ENCODE data around the gene HMGN1.

HMGN1 gene

GRCh38 chr21:39350094-39351005, 1.5 kb upstream of the HMGN1 start:
- no peaks in the 10 kb centered on the region for H3K9me3 Mint-ChIP-seq
- H3K27me3 Mint-ChIP-seq = peaks cover 12 to 15% of the 10 kb centered on the region in 2 donors
- peaks cover 13 to 15% of the 10 kb centered on the region in 2 donors for H3K36me3 Mint-ChIP-seq
- peak overlapping the region; percentile 99 for H3K4me3 Mint-ChIP-seq
- DNase-seq = no peak
- peaks cover 16 to 35% of the 10 kb centered on the region in 2 donors for H3K4me1 Mint-ChIP-seq
- ATAC-seq (replicated peaks) = no peak
- peak overlapping the region; percentile 99 for H3K27ac Mint-ChIP-seq

GRCh38 chr21:39349211-39350093, 564 bp upstream of the HMGN1 start:
- Mint-ChIP-seq H3K27ac (peak overlapping the region; percentile 99), H3K4me3 (peak overlapping the region; percentile 99), H3K4me1 (peaks cover 20 to 41% of the 10 kb centered on the region in 2 donors), H3K9me3 (no peaks in the 10 kb centered on the region), H3K27me3 (peaks cover 4 to 6% of the 10 kb centered on the region in 2 donors), H3K36me3 (peaks cover 18 to 20% of the 10 kb centered on the region in 2 donors)
- peak; percentile 86 to 90 for ATAC-seq (replicated peaks)
- peak; percentile 96 for DNase-seq

GRCh38 chr21:39348040-39348354, 891 bp downstream of the HMGN1 start:
- Mint-ChIP-seq H3K9me3 (no peaks in the 10 kb centered on the region), H3K27me3 (no peaks in the 10 kb centered on the region), H3K36me3 (peaks cover 23 to 25% of the 10 kb centered on the region in 2 donors), H3K4me3 (peak overlapping the region; percentile 87 to 88), H3K27ac (peak overlapping the region; percentile 92), H3K4me1 (peaks cover 23 to 41% of the 10 kb centered on the region in 2 donors)
- DNase-seq (no peak), ATAC-seq (replicated peaks) (peak; percentile 2 to 10)

GRCh38 chr21:39347537-39347936, 1.4 kb downstream of the HMGN1 start:
- ATAC-seq (replicated peaks) = no peak
- H3K27ac Mint-ChIP-seq = peak overlapping the region; percentile 5
- no peaks in the 10 kb centered on the region for H3K9me3 Mint-ChIP-seq
- no peak for DNase-seq
- peaks cover 23 to 26% of the 10 kb centered on the region in 2 donors for H3K36me3 Mint-ChIP-seq
- no peaks in the 10 kb centered on the region for H3K27me3 Mint-ChIP-seq
- H3K4me3 Mint-ChIP-seq = peak overlapping the region; percentile 71 to 88
- peaks cover 23 to 41% of the 10 kb centered on the region in 2 donors for H3K4me1 Mint-ChIP-seq

GRCh38 chr21:39346671-39347331, 2.1 kb downstream of the HMGN1 start:
- Mint-ChIP-seq H3K27ac (no peak overlapping the region), H3K4me1 (peaks cover 23 to 41% of the 10 kb centered on the region in 2 donors), H3K36me3 (peaks cover 24 to 29% of the 10 kb centered on the region in 2 donors)

GRCh38 chr21:39346206-39346605, 2.7 kb downstream of the HMGN1 start:
- peaks cover 23 to 41% of the 10 kb centered on the region in 2 donors for H3K4me1 Mint-ChIP-seq

More at GRCh38 chr21:39346671-39347331, 2.1 kb downstream of the HMGN1 start:
- ATAC-seq (replicated peaks) (no peak), DNase-seq (no peak)
- Mint-ChIP-seq H3K9me3 (no peaks in the 10 kb centered on the region), H3K27me3 (no peaks in the 10 kb centered on the region), H3K4me3 (peak overlapping the region; percentile 47 to 67)

GRCh38 chr21:39345440-39345839, 3.4 kb downstream of the HMGN1 start:
- Mint-ChIP-seq H3K27ac (no peak overlapping the region), H3K9me3 (no peaks in the 10 kb centered on the region), H3K4me1 (peaks cover 23 to 39% of the 10 kb centered on the region in 2 donors), H3K4me3 (peak overlapping the region in 1 of 2 donors; percentile 13), H3K27me3 (no peaks in the 10 kb centered on the region), H3K36me3 (peaks cover 28 to 37% of the 10 kb centered on the region in 2 donors)
- ATAC-seq (replicated peaks) (no peak), DNase-seq (no peak)

More at GRCh38 chr21:39346206-39346605, 2.7 kb downstream of the HMGN1 start:
- no peak overlapping the region for H3K27ac Mint-ChIP-seq
- H3K36me3 Mint-ChIP-seq = peaks cover 25 to 34% of the 10 kb centered on the region in 2 donors
- H3K9me3 Mint-ChIP-seq = no peaks in the 10 kb centered on the region
- ATAC-seq (replicated peaks) (no peak), DNase-seq (no peak)
- no peaks in the 10 kb centered on the region for H3K27me3 Mint-ChIP-seq
- peak overlapping the region in 1 of 2 donors; percentile 47 for H3K4me3 Mint-ChIP-seq

GRCh38 chr21:39344848-39345247, 4.0 kb downstream of the HMGN1 start:
- peaks cover 20 to 34% of the 10 kb centered on the region in 2 donors for H3K4me1 Mint-ChIP-seq
- H3K36me3 Mint-ChIP-seq = peaks cover 28 to 37% of the 10 kb centered on the region in 2 donors
- no peak for ATAC-seq (replicated peaks)
- no peak for DNase-seq
- no peak overlapping the region for H3K4me3 Mint-ChIP-seq
- H3K27me3 Mint-ChIP-seq = no peaks in the 10 kb centered on the region
- no peak overlapping the region for H3K27ac Mint-ChIP-seq
- H3K9me3 Mint-ChIP-seq = no peaks in the 10 kb centered on the region

- ATAC-seq (replicated peaks) (no peak), DNase-seq (no peak)
- Mint-ChIP-seq H3K9me3 (no peaks in the 10 kb centered on the region), H3K27ac (no peak overlapping the region), H3K27me3 (no peaks in the 10 kb centered on the region), H3K4me1 (peaks cover 15 to 18% of the 10 kb centered on the region in 2 donors), H3K4me3 (no peak overlapping the region), H3K36me3 (peaks cover 22 to 27% of the 10 kb centered on the region in 2 donors)
These were observed 7.5 kb downstream of the HMGN1 start for GRCh38 chr21:39341249-39341923.

- Mint-ChIP-seq H3K4me3 (no peak overlapping the region), H3K36me3 (peaks cover 18 to 26% of the 10 kb centered on the region in 2 donors), H3K27me3 (no peaks in the 10 kb centered on the region), H3K9me3 (no peaks in the 10 kb centered on the region), H3K4me1 (peaks cover 14% of the 10 kb centered on the region in 2 donors), H3K27ac (no peak overlapping the region)
- DNase-seq (no peak), ATAC-seq (replicated peaks) (no peak)
These were observed 8.2 kb downstream of the HMGN1 start for GRCh38 chr21:39340687-39341086.

GRCh38 chr21:39339231-39339630, 9.7 kb downstream of the HMGN1 start:
- no peak for ATAC-seq (replicated peaks)
- Mint-ChIP-seq H3K4me3 (no peak overlapping the region), H3K4me1 (peaks cover 4 to 7% of the 10 kb centered on the region in 2 donors), H3K9me3 (no peaks in the 10 kb centered on the region), H3K36me3 (peaks cover 11 to 17% of the 10 kb centered on the region in 2 donors), H3K27ac (no peak overlapping the region), H3K27me3 (no peaks in the 10 kb centered on the region)
- no peak for DNase-seq

- peaks cover 3 to 4% of the 10 kb centered on the region in 2 donors for H3K4me1 Mint-ChIP-seq
These were observed 12.4 kb downstream of the HMGN1 start for GRCh38 chr21:39336457-39337008.

GRCh38 chr21:39334611-39335010, 14.3 kb downstream of the HMGN1 start:
- ATAC-seq (replicated peaks) (no peak), DNase-seq (no peak)
- no peaks in the 10 kb centered on the region for H3K36me3 Mint-ChIP-seq
- H3K4me3 Mint-ChIP-seq = no peak overlapping the region
- peaks cover 3 to 4% of the 10 kb centered on the region in 2 donors for H3K4me1 Mint-ChIP-seq
- H3K27ac Mint-ChIP-seq = no peak overlapping the region
- H3K27me3 Mint-ChIP-seq = peaks cover 0 to 6% of the 10 kb centered on the region in 2 donors
- H3K9me3 Mint-ChIP-seq = no peaks in the 10 kb centered on the region

More at GRCh38 chr21:39336457-39337008, 12.4 kb downstream of the HMGN1 start:
- Mint-ChIP-seq H3K27ac (no peak overlapping the region), H3K4me3 (no peak overlapping the region), H3K9me3 (no peaks in the 10 kb centered on the region), H3K27me3 (peaks cover 0 to 6% of the 10 kb centered on the region in 2 donors), H3K36me3 (peaks cover 3 to 5% of the 10 kb centered on the region in 2 donors)
- DNase-seq = no peak
- no peak for ATAC-seq (replicated peaks)
